Measurements from ENCODE around the gene SMURF2. TPM values are rescaled to one million over a fixed set of nuclear protein-coding genes. Genes with fewer than 3 reads are reported as not detected.

The SMURF2 gene
- total and polyA plus RNA-seq, 10 of the 15 experiments (the other 5 are each of a cell fraction or from before 2014, with no cell fraction given): 2.8 to 13.4 (median 7.5) TPM

- H4K20me1 ChIP-seq (ENCODE audit: control insufficient read depth, insufficient read depth): peaks cover 10% of the 10 kb centered on the region
Observed at GRCh38 chr17:64500862-64501765, 161.0 kb downstream of the SMURF2 start.

More at GRCh38 chr17:64500862-64501765, 161.0 kb downstream of the SMURF2 start:
- RAD21 ChIA-PET (ENCODE audit: unreplicated experiment): interaction anchor here (1.1 to 1.2 kb wide), 2 partner anchors 81 kb away, joined by 3 to 4 read pairs; no protein-coding TSS in a partner anchor
- TF ChIP-seq ATF3 (IDR thresholded peaks at IDR 0.05; ENCODE audit: borderline replicate concordance, extremely low read depth, low read depth, low read length): no peak
- peak; percentile 60 for TF ChIP-seq POLR2A (IDR thresholded peaks at IDR 0.05; ENCODE audit: low read depth, low read length)
- 0 out of 2 replicates have a peak, but pooled peaks have one; percentile 6 for TF ChIP-seq BCLAF1 (IDR thresholded peaks at IDR 0.05)
- peak; percentile 68; the same call in 1 of the 2 replicates for TF ChIP-seq POLR2AphosphoS5 (IDR thresholded peaks at IDR 0.05; ENCODE audit: low read length)
- no peak for TF ChIP-seq ZSCAN29 (IDR thresholded peaks at IDR 0.05)
- no peak for TF ChIP-seq SUPT20H (IDR thresholded peaks at IDR 0.05; ENCODE audit: borderline replicate concordance, control insufficient read depth, low read depth, low read length)
- TF ChIP-seq DPF2 (IDR thresholded peaks at IDR 0.05): no peak
- no peak for TF ChIP-seq MXI1 (IDR thresholded peaks at IDR 0.05; ENCODE audit: low read depth, low read length)
- TF ChIP-seq NR2F1 (conservative IDR thresholded peaks at IDR 0.05): no peak
- TF ChIP-seq ELK1 (IDR thresholded peaks at IDR 0.05; ENCODE audit: low read depth, low read length): 0 out of 2 replicates have a peak, but pooled peaks have one; percentile 23
- 0 out of 2 replicates have a peak, but pooled peaks have one; percentile 6 for TF ChIP-seq BACH1 (IDR thresholded peaks at IDR 0.05; ENCODE audit: borderline replicate concordance)
- TF ChIP-seq RAD21 (IDR thresholded peaks at IDR 0.05; ENCODE audit: insufficient read depth, low read depth, low read length): no peak
- no peak for TF ChIP-seq CHD4 (IDR thresholded peaks at IDR 0.05)
- peak; percentile 13; the same call in 1 of the 2 replicates for TF ChIP-seq PKNOX1 (IDR thresholded peaks at IDR 0.05)
- peak; percentile 20; the same call in 1 of the 2 replicates for TF ChIP-seq SMAD5 (IDR thresholded peaks at IDR 0.05; ENCODE audit: low read depth)
- no peaks in the 10 kb centered on the region for H3K27me3 ChIP-seq (replicated peaks in 1 of 2; ENCODE audit: control insufficient read depth in 2 of 2, insufficient read depth in 2 of 2, low read length in 1 of 2)
- peaks cover 67% of the 10 kb centered on the region for H3K79me2 ChIP-seq (ENCODE audit: control insufficient read depth, insufficient read depth, low read length)
- H3K9me3 ChIP-seq (replicated peaks; ENCODE audit: control insufficient read depth, insufficient read depth, low read length): no peaks in the 10 kb centered on the region
- DNase-seq (ENCODE audit: low read depth, low spot score) (no peak), FAIRE-seq (no peak), ATAC-seq (no peak)
- no peak overlapping the region for H3K27ac ChIP-seq (ENCODE audit: control insufficient read depth, insufficient read depth)
- peaks cover 15% of the 10 kb centered on the region; the same call in 1 of the 2 replicates for H3K4me1 ChIP-seq (ENCODE audit: control insufficient read depth, insufficient read depth, low read length)
- in situ Hi-C loops (cut with MboI) (loop anchor here (10.0 kb wide), 2 partner anchors 144 to 656 kb away; partner anchors contain the start of gene SMARCD2), intact Hi-C loops (cut with micrococcal nuclease; ENCODE audit: unreplicated experiment) (no loop called here)
- SMC1A ChIA-PET (ENCODE audit: uncharacterized antibody, unreplicated experiment): interaction anchor here (1.2 kb wide), 1 partner anchor 81 kb away, joined by 5 read pairs; no protein-coding TSS in a partner anchor
- no peak overlapping the region for H2AFZ ChIP-seq (ENCODE audit: control insufficient read depth, low read depth, low read length)
- no peak overlapping the region for H3K4me3 ChIP-seq
- no TSS peak for BruUV-seq (replicated peaks)
- H3K9ac ChIP-seq (ENCODE audit: control insufficient read depth, insufficient read depth, low read length): no peak overlapping the region
- H3K4me2 ChIP-seq (ENCODE audit: control insufficient read depth, insufficient read depth): peak overlapping the region; percentile 32; the same call in 1 of the 2 replicates
- CTCF ChIA-PET: interaction anchor here (1.8 to 17.7 kb wide), 3 partner anchors 7 to 148 kb away, joined by 8 to 350 read pairs (median 89); partner anchors contain the start of gene POLG2
- peaks cover 14 to 45% of the 10 kb centered on the region in 2 experiments for H3K36me3 ChIP-seq (ENCODE audit: control insufficient read depth in 2 of 2, insufficient read depth in 2 of 2, low read length in 1 of 2)
- WGBS (ENCODE audit: insufficient coverage, insufficient replicate concordance, low lambda C conversion rate, missing lambda C conversion rate): 96% methylated on average over 11 of the region's 11 CpGs
- POLR2A ChIA-PET: interaction anchor here (0.6 kb wide), 1 partner anchor 79 kb away, joined by 4 read pairs; no protein-coding TSS in a partner anchor
